ENCODE data around the gene ZNF467. TPM values are rescaled to one million over a fixed set of nuclear protein-coding genes. Genes with fewer than 3 reads are reported as not detected.

ZNF467 gene
- total and polyA plus RNA-seq, 2 experiments from 2014 or later: 0.10 to 0.40 TPM

DNA sequence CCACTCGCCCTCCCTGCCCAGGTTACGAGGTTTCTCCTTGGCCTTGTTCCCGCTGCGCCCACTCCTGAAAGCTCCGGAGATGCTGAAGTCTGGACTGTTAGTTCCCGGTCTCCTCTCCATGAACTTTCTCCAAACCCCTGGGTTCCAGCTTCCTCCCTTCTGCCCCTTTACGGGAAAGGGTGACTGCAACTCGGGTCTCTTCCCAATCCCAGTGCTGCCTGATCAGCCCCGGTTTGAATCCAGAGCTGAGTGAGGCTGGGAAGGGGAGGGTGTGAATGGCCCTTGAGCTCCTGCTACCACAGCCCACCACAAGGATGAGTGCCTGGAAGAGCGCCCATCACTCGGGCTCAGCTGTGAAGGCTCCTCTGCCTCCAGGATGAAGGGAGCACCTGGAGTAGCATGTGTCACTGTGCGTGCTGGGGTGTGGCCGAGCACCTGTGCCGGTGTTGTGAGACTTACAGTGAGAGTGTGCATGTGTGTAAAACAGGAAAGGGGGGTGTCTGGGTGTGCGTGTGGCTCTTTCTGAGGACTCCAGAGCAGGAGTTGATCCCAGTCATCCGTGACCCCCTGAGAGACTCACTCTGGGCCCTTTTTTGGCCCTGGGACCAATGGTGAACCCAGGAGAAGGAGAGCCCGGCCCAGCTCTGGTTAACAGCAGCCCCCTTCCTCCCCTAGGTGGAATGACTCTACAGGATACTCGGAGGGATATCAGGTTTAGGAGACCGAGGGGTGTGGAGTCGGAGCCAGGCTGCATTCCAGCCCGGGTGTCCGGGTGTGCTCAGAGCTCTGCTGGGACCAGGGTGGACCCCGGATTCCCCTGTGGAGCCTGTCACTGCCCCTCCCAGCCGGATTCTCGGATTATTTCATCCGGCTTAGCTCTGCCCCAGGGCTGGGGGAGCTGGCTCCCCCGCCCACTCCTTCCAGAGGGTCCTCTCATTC, 1.1 kb upstream of the ZNF467 start (continued):
- TF ChIP-seq, protein P1, sequence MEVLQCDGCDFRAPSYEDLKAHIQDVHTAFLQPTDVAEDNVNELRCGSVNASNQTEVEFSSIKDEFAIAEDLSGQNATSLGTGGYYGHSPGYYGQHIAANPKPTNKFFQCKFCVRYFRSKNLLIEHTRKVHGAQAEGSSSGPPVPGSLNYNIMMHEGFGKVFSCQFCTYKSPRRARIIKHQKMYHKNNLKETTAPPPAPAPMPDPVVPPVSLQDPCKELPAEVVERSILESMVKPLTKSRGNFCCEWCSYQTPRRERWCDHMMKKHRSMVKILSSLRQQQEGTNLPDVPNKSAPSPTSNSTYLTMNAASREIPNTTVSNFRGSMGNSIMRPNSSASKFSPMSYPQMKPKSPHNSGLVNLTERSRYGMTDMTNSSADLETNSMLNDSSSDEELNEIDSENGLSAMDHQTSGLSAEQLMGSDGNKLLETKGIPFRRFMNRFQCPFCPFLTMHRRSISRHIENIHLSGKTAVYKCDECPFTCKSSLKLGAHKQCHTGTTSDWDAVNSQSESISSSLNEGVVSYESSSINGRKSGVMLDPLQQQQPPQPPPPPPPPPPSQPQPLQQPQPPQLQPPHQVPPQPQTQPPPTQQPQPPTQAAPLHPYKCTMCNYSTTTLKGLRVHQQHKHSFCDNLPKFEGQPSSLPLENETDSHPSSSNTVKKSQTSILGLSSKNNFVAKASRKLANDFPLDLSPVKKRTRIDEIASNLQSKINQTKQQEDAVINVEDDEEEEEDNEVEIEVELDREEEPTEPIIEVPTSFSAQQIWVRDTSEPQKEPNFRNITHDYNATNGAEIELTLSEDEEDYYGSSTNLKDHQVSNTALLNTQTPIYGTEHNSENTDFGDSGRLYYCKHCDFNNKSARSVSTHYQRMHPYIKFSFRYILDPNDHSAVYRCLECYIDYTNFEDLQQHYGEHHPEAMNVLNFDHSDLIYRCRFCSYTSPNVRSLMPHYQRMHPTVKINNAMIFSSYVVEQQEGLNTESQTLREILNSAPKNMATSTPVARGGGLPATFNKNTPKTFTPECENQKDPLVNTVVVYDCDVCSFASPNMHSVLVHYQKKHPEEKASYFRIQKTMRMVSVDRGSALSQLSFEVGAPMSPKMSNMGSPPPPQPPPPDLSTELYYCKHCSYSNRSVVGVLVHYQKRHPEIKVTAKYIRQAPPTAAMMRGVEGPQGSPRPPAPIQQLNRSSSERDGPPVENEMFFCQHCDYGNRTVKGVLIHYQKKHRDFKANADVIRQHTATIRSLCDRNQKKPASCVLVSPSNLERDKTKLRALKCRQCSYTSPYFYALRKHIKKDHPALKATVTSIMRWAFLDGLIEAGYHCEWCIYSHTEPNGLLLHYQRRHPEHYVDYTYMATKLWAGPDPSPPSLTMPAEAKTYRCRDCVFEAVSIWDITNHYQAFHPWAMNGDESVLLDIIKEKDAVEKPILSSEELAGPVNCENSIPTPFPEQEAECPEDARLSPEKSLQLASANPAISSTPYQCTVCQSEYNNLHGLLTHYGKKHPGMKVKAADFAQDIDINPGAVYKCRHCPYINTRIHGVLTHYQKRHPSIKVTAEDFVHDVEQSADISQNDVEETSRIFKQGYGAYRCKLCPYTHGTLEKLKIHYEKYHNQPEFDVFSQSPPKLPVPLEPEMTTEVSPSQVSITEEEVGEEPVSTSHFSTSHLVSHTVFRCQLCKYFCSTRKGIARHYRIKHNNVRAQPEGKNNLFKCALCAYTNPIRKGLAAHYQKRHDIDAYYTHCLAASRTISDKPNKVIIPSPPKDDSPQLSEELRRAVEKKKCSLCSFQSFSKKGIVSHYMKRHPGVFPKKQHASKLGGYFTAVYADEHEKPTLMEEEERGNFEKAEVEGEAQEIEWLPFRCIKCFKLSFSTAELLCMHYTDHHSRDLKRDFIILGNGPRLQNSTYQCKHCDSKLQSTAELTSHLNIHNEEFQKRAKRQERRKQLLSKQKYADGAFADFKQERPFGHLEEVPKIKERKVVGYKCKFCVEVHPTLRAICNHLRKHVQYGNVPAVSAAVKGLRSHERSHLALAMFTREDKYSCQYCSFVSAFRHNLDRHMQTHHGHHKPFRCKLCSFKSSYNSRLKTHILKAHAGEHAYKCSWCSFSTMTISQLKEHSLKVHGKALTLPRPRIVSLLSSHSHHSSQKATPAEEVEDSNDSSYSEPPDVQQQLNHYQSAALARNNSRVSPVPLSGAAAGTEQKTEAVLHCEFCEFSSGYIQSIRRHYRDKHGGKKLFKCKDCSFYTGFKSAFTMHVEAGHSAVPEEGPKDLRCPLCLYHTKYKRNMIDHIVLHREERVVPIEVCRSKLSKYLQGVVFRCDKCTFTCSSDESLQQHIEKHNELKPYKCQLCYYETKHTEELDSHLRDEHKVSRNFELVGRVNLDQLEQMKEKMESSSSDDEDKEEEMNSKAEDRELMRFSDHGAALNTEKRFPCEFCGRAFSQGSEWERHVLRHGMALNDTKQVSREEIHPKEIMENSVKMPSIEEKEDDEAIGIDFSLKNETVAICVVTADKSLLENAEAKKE (CRISPR knock-in tag; IDR thresholded peaks at IDR 0.05): no peak
- no peak for TF ChIP-seq POLR2AphosphoS5 (IDR thresholded peaks at IDR 0.05; ENCODE audit: low read depth)
- peak; percentile 73 for TF ChIP-seq EZH2 (IDR thresholded peaks at IDR 0.05; ENCODE audit: low read depth, unreplicated experiment)
- TF ChIP-seq, protein P2, sequence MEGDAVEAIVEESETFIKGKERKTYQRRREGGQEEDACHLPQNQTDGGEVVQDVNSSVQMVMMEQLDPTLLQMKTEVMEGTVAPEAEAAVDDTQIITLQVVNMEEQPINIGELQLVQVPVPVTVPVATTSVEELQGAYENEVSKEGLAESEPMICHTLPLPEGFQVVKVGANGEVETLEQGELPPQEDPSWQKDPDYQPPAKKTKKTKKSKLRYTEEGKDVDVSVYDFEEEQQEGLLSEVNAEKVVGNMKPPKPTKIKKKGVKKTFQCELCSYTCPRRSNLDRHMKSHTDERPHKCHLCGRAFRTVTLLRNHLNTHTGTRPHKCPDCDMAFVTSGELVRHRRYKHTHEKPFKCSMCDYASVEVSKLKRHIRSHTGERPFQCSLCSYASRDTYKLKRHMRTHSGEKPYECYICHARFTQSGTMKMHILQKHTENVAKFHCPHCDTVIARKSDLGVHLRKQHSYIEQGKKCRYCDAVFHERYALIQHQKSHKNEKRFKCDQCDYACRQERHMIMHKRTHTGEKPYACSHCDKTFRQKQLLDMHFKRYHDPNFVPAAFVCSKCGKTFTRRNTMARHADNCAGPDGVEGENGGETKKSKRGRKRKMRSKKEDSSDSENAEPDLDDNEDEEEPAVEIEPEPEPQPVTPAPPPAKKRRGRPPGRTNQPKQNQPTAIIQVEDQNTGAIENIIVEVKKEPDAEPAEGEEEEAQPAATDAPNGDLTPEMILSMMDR (conservative IDR thresholded peaks at IDR 0.05; ENCODE audit: low read depth in 2 of 2): no peak

DNA sequence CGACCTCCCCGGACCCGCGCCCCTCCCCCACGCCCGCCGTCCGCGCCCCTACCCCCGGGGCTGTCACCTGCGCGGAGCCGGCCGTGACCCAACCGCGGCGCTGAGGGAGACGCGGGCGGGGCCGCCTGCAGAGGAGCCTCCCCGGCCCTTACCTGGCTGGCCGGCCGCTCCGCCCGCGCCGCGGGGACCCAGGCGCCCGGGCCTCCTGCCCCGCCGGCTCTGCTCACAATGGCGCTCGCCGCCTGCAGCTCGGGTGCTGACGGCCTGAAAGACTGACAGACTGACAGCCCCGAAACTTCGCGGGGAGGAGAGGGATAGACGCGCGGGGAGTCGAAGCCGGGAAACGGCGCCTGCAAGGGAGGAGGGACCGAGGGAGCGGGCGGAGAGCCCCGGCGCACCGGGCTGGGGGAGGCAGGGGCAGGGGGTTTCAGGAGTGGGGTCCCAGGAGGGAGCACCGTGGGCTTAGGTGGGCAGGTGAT, 393 bp downstream of the ZNF467 start:
- peaks cover 25% of the 10 kb centered on the region for H3K4me1 Mint-ChIP-seq
- no peaks in the 10 kb centered on the region for H3K9me3 Mint-ChIP-seq
- Histone ChIP-seq H3K27me3 (ENCODE audit: insufficient read depth) (peaks cover 74% of the 10 kb centered on the region), H2AFZ (no peak overlapping the region), H3K79me2 (replicated peaks; ENCODE audit: insufficient read depth) (no peaks in the 10 kb centered on the region), H3F3A (replicated peaks; ENCODE audit: low read depth) (no peaks in the 10 kb centered on the region), H3K36me3 (ENCODE audit: insufficient read depth) (no peaks in the 10 kb centered on the region), H3K27ac (ENCODE audit: low read depth) (no peak overlapping the region), H4K20me1 (replicated peaks; ENCODE audit: insufficient read depth) (peaks cover 15% of the 10 kb centered on the region; the same call in 1 of the 2 replicates), H3K4me3 (peak overlapping the region; percentile 73), H3K4me1 (ENCODE audit: insufficient read depth) (peaks cover 8% of the 10 kb centered on the region), H3K4me2 (peak overlapping the region; percentile 84; the same call in 1 of the 2 replicates), H3K9me2 (ENCODE audit: insufficient read depth) (no peaks in the 10 kb centered on the region)
- no peak overlapping the region for H3K27ac Mint-ChIP-seq
- peak; percentile 48 for DNase-seq (ENCODE audit: low spot score)
- peak; percentile 2; the same call in 2 of the 3 replicates for ATAC-seq
- no peak for TF ChIP-seq EZH2phosphoT487 (IDR thresholded peaks at IDR 0.05; ENCODE audit: unreplicated experiment)
- TF ChIP-seq NANOG (IDR thresholded peaks at IDR 0.05; ENCODE audit: borderline replicate concordance): no peak
- no peak for TF ChIP-seq CREB1 (CRISPR knock-in tag; IDR thresholded peaks at IDR 0.05; ENCODE audit: low read depth)
- TF ChIP-seq, protein P2 (conservative IDR thresholded peaks at IDR 0.05; ENCODE audit: low read depth in 2 of 2): no peak
- TF ChIP-seq POLR2AphosphoS5 (IDR thresholded peaks at IDR 0.05; ENCODE audit: low read depth): no peak
- peak; percentile 48 for TF ChIP-seq EZH2 (IDR thresholded peaks at IDR 0.05; ENCODE audit: low read depth, unreplicated experiment)
- no peak for TF ChIP-seq ZNF114 (CRISPR knock-in tag; IDR thresholded peaks at IDR 0.05)
- peaks cover 56% of the 10 kb centered on the region for H3K27me3 Mint-ChIP-seq (ENCODE audit: insufficient read depth, low read depth, poor library complexity)
- no peaks in the 10 kb centered on the region; the same call in 2 of the 3 replicates for H3K36me3 Mint-ChIP-seq (ENCODE audit: low read depth)
- peak overlapping the region; percentile 78 for H3K4me3 Mint-ChIP-seq
